HepG2 (cell line): ENCODE measurements around the gene UBR4. TPM values are rescaled to one million over a fixed set of nuclear protein-coding genes. Genes with fewer than 3 reads are reported as not detected.

Experiments used
- EED ChIP-seq: sonication (generic); formaldehyde crosslinking; IDR thresholded peaks from 2 replicates; pipeline ENCODE4 v1.5.0; 2020; ENCODE audit warnings: mild to moderate bottlenecking, missing genetic modification reagents
- ELF3 ChIP-seq: IDR thresholded peaks from 2 replicates; pipeline ENCODE4 v1.6.1; 2016; ENCODE audit warnings: missing genetic modification reagents, missing compliant biosample characterization
- MLX ChIP-seq: IDR thresholded peaks from 2 replicates; pipeline ENCODE4 v1.6.1; 2016
- POGK ChIP-seq: sonication (generic); formaldehyde crosslinking; conservative IDR thresholded peaks from 2 replicates; pipeline ENCODE4 v1.8.0; 2022; ENCODE audit warnings: mild to moderate bottlenecking, moderate library complexity, missing genetic modification reagents
- SAFB2 ChIP-seq: sonication (generic); formaldehyde crosslinking; IDR thresholded peaks from 2 replicates; pipeline ENCODE4 v1.5.1; 2020; ENCODE audit warnings: missing genetic modification reagents, low read depth, mild to moderate bottlenecking, borderline replicate concordance
- SALL2 ChIP-seq: sonication (generic); formaldehyde crosslinking; IDR thresholded peaks from 2 replicates; pipeline ENCODE4 v1.8.1; 2023; ENCODE audit warnings: mild to moderate bottlenecking, missing genetic modification reagents, inconsistent platforms
- SIN3B ChIP-seq: fragments of 150-350 bp; IDR thresholded peaks from 2 replicates; pipeline ENCODE4 v1.6.1; 2014; ENCODE audit warnings: low read length
- TP53 ChIP-seq: sonication (generic); formaldehyde crosslinking; conservative IDR thresholded peaks from 2 replicates; pipeline ENCODE4 v1.4.0; 2020; ENCODE audit warnings: missing genetic modification reagents
- TSC22D2 ChIP-seq: sonication (generic); formaldehyde crosslinking; IDR thresholded peaks from 2 replicates; pipeline ENCODE4 v1.5.1; 2020; ENCODE audit warnings: missing genetic modification reagents, mild to moderate bottlenecking, borderline replicate concordance
- WIZ ChIP-seq: sonication (generic); formaldehyde crosslinking; IDR thresholded peaks from 2 replicates; pipeline ENCODE4 v1.5.1; 2020; ENCODE audit warnings: mild to moderate bottlenecking, missing genetic modification reagents
- ZNF260 ChIP-seq: sonication (generic); formaldehyde crosslinking; IDR thresholded peaks from 2 replicates; pipeline ENCODE4 v1.4.0; 2020; ENCODE audit warnings: missing genetic modification reagents, low read depth, mild to moderate bottlenecking, borderline replicate concordance
- ZNF335 ChIP-seq: sonication (generic); formaldehyde crosslinking; IDR thresholded peaks from 2 replicates; pipeline ENCODE4 v1.4.0; 2020; ENCODE audit warnings: missing genetic modification reagents
- ZNF468 ChIP-seq: sonication (generic); formaldehyde crosslinking; IDR thresholded peaks from 2 replicates; pipeline ENCODE4 v1.8.0; 2022; ENCODE audit warnings: mild to moderate bottlenecking, moderate library complexity, missing genetic modification reagents
- ZNF577 ChIP-seq: sonication (generic); formaldehyde crosslinking; IDR thresholded peaks from 2 replicates; pipeline ENCODE4 v1.4.0; 2020; ENCODE audit warnings: mild to moderate bottlenecking, low read depth, missing genetic modification reagents, borderline replicate concordance
- ZNF773 ChIP-seq: sonication (generic); formaldehyde crosslinking; IDR thresholded peaks from 2 replicates; pipeline ENCODE4 v1.4.0; 2020; ENCODE audit warnings: missing genetic modification reagents, borderline replicate concordance
- ZSCAN21 ChIP-seq: sonication (generic); formaldehyde crosslinking; IDR thresholded peaks from 2 replicates; pipeline ENCODE4 v1.8.0; 2022; ENCODE audit warnings: mild to moderate bottlenecking, missing genetic modification reagents, moderate library complexity, borderline replicate concordance
- ZSCAN9 ChIP-seq: IDR thresholded peaks from 2 replicates; pipeline ENCODE4 v1.6.1; 2016; ENCODE audit warnings: borderline replicate concordance
- polyA plus RNA-seq, 8 experiments: library from polyadenylated mRNA; depleted of rRNA in 3 of 8; stranded (reverse) in 7 of 8; unstranded in 1 of 8; fragments of >200 nt; fragmentation: Illumina TruSeq in 4 of 8; extraction: Trizol in 4 of 8; gene quantifications; 2 replicates each; pipeline versions ENCODE4 v1.2.1 to v1.2.3, GENCODE V29; 2011 to 2016; ENCODE audit warnings: low read depth in 4 of 8, missing spikeins in 1 of 8, mixed read lengths in 1 of 8; ENCODE audit not compliant: insufficient read depth in 1 of 8
- total RNA-seq, 5 experiments: library from RNA; depleted of rRNA; stranded (reverse); fragments of >200 nt; fragmentation: Illumina TruSeq; extraction: Trizol; gene quantifications; 2 replicates each; pipeline ENCODE4 v1.2.3, GENCODE V29; 2016; ENCODE audit warnings: low read depth in 1 of 5
- TF ChIP-seq, protein P1 (sequence below): sonication (generic); formaldehyde crosslinking; IDR thresholded peaks from 2 replicates; pipeline ENCODE4 v1.4.0; 2020; ENCODE audit warnings: missing genetic modification reagents
- TF ChIP-seq, protein P2 (sequence below): sonication (generic); formaldehyde crosslinking; IDR thresholded peaks from 2 replicates; pipeline ENCODE4 v1.8.0; 2022; ENCODE audit warnings: mild to moderate bottlenecking, missing genetic modification reagents

The UBR4 gene
- total and polyA plus RNA-seq, 2 of the 13 experiments (the other 11 are each of a cell fraction or from before 2014, with no cell fraction given) = 59.1 to 106 TPM

GRCh38 chr1:19251305-19252196 lies 41.5 kb upstream of the UBR4 start, which contains the start of the genes EMC1 and MRTO4 (continued):
- TF ChIP-seq, protein P1, sequence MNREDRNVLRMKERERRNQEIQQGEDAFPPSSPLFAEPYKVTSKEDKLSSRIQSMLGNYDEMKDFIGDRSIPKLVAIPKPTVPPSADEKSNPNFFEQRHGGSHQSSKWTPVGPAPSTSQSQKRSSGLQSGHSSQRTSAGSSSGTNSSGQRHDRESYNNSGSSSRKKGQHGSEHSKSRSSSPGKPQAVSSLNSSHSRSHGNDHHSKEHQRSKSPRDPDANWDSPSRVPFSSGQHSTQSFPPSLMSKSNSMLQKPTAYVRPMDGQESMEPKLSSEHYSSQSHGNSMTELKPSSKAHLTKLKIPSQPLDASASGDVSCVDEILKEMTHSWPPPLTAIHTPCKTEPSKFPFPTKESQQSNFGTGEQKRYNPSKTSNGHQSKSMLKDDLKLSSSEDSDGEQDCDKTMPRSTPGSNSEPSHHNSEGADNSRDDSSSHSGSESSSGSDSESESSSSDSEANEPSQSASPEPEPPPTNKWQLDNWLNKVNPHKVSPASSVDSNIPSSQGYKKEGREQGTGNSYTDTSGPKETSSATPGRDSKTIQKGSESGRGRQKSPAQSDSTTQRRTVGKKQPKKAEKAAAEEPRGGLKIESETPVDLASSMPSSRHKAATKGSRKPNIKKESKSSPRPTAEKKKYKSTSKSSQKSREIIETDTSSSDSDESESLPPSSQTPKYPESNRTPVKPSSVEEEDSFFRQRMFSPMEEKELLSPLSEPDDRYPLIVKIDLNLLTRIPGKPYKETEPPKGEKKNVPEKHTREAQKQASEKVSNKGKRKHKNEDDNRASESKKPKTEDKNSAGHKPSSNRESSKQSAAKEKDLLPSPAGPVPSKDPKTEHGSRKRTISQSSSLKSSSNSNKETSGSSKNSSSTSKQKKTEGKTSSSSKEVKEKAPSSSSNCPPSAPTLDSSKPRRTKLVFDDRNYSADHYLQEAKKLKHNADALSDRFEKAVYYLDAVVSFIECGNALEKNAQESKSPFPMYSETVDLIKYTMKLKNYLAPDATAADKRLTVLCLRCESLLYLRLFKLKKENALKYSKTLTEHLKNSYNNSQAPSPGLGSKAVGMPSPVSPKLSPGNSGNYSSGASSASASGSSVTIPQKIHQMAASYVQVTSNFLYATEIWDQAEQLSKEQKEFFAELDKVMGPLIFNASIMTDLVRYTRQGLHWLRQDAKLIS (CRISPR knock-in tag) = 0 out of 2 replicates have a peak, but pooled peaks have one; percentile 41
- TF ChIP-seq TSC22D2 (CRISPR knock-in tag) (peak; percentile 75; the same call in 1 of the 2 replicates), ZSCAN9 (CRISPR knock-in tag) (peak; percentile 74; the same call in 1 of the 2 replicates), MLX (CRISPR knock-in tag) (0 out of 2 replicates have a peak, but pooled peaks have one; percentile 41), ZNF335 (CRISPR knock-in tag) (peak; percentile 100), WIZ (CRISPR knock-in tag) (no peak), POGK (peak; percentile 79; the same call in 1 of the 2 replicates), SIN3B (peak; percentile 75; the same call in 1 of the 2 replicates), SAFB2 (peak; percentile 88), ZNF468 (CRISPR knock-in tag) (no peak), ZNF577 (CRISPR knock-in tag) (no peak), ELF3 (CRISPR knock-in tag) (peak; percentile 41; the same call in 1 of the 2 replicates), SALL2 (CRISPR knock-in tag) (no peak; the same call in 1 of the 2 replicates), EED (CRISPR knock-in tag) (no peak; the same call in 1 of the 2 replicates), ZNF773 (no peak), TP53 (CRISPR knock-in tag) (no peak), ZNF260 (no peak), ZSCAN21 (CRISPR knock-in tag) (peak; percentile 79; the same call in 1 of the 2 replicates)
- TF ChIP-seq, protein P2, sequence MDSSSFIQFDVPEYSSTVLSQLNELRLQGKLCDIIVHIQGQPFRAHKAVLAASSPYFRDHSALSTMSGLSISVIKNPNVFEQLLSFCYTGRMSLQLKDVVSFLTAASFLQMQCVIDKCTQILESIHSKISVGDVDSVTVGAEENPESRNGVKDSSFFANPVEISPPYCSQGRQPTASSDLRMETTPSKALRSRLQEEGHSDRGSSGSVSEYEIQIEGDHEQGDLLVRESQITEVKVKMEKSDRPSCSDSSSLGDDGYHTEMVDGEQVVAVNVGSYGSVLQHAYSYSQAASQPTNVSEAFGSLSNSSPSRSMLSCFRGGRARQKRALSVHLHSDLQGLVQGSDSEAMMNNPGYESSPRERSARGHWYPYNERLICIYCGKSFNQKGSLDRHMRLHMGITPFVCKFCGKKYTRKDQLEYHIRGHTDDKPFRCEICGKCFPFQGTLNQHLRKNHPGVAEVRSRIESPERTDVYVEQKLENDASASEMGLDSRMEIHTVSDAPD (CRISPR knock-in tag) = no peak
